Measurements from ENCODE around the gene FLNB.

FLNB gene

DNA sequence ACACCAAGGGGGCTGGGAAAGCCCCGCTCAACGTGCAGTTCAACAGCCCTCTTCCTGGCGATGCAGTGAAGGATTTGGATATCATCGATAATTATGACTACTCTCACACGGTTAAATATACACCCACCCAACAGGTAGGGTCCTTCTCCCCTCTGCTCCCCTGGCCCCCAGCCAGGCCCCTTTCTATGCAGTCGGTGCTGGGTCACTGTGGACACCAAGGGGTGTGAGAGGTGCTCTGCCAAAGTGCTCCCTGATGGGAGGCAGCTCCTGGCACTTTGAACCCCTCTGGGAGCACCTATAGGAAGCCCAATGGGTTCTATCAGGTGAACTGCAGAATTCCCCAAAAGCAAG is 103.9 kb downstream of the FLNB start:
- DNase-seq, result no peak

DNA sequence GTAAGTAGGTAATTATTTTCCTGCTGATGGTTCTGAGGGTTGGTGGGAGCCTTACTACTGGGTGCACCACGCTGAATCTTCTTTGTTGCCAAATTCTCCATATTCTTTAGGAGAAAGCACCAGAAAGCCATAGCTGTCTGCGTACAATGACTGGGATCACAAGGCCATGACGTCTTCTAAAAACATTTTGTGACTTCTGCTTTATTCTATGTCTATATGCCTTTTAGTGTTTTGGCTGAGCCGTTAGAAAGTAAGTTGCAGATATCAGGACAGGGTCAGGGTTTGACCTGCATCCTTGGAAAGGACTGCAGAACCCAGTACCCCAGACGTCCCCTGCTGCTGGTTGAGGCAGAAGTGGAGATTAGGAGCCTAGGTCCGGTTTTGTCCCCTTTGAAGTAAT is 107.0 kb downstream of the FLNB start:
- no peak for DNase-seq

DNA sequence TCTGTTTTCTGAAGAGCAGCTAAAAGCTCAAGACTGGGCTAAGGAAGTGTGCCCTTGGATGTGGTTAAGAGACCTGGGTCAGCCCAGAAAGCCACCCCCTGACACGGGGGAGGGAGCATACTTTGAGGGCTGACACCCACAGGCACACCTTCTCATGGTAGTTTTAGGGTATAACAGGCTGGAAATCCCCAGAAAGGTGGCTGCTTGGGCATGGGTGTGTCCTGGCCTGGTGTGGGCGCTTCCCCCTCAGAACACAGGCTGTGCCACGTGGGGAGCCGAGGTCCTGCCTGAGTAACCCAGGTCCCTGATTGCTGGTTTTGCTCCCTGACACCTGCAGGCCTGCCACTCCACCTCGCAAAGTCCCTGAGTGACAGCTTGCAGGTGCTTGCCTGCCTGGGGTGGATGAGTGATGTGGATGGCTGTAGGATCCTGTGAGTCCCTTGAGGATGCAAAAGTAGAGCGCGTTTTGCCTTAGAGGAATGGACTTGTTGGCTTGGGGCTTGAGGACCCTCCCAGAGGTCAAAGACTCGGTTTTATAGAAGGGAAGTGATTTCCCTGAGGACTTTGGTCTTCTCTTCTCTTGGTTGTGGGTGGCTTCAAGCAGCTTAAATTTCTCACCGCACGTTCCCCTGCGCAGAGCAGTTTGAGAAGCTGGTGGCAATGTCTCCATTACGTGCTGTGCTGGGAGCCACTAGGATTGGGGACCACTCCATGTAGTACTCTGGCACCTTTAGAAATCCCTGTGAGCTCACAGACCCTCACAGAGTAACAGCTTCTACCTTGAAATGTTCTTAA is 108.1 kb downstream of the FLNB start:
- DNase-seq, result peak; percentile 42

DNA sequence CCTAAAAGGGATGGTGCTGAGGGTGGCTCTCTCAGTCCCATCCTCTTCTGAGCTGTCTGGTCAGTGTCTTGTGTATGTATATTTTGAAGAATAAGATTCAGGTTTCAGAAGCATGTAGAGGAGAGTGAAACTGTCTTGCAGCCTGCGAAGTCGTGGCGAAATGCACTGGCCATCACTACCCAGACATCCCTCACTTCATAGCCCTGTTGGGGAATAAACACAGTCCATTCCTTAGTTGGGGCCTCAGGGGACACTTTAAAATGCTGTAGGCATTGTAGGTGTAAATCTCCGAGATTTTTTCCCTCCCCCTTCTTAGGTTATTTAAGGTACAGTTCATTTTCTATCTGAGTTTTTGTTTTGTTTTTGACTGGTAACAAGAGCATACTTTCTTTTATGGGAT is 108.8 kb downstream of the FLNB start:
- no peak for DNase-seq

DNA sequence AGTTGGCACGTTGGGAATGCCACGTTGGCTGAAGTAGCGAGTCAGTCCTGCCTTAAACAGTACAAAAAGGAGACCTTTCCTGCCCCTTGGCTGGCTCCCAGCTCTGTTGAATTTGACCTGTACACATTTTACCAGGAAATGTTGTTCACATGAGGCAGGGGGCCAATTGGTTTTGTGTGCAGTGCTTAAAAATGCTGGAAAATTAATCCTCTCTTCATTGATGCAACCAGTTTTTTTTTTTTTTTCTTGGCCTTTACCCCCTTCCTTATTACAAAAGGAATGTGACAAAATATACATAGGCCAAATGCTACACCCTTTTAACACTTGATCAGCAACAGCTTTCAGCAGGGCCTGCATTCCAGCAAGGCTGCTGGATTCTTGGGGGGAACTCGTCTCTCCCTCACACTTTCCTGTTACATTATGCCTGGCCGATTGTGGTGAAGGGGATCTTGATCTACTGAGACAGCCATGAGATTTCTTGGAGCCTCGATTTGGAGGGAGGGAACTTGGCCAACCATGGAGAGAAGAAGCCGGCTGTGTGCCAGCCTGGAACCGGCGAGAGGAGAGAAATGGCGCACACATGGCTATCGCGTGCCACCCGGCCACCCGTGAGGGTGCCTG is 109.4 kb downstream of the FLNB start:
- DNase-seq, result no peak

DNA sequence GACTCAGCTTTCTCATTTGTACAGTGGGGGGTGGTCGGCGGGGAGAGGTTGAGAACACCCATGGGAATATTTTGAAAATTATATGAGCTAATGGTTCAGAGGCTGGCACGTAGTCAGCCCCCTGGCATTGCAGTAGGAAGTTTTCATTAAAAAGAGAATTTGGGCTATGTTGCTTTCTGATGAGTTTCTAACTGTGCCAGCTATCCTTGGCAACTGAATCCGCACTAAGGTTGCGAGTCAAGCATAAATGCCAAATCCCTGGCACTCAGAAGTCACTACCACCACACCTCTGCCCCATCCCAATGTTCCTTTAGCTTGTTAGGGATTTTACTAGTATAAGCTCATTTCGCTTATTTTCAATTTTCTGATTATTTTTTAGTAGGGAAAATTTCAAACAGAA is 111.0 kb downstream of the FLNB start:
- DNase-seq, result no peak

DNA sequence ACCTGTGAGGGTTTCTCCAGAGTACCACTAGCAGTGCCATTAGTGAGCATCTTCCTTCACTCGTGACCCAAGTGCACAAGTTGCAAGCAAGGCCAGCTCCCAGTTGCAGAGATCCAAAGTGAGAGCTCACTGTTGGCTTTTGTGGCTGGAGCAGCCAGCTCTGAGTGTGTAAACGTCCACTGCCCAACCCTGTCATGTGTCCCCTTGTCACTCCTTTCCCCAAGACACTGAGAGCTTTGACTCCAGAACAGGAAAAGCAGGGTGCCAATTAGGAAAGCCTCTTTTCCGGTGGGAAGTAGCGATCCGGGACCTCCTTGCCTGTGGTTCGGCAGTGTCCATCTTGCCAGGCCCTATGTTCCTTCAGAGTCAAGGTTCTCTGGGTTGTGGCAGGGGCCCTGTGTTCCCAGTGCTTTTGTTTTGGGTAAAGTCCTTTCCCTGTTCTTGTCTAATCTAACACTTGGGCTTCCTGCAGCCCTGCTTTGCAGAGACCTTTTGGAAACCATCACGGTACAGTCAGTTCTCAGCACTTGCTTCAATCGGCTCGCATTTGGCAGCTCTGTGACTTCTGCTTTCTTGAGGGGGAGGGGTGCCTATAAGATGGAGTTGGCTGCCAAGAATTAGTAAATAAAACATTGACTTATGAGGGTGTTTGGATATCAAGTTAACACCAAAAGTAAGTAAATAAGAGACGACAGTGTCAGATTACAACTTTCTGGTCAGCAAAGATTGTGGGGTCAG is 112.0 kb downstream of the FLNB start:
- DNase-seq, result no peak

DNA sequence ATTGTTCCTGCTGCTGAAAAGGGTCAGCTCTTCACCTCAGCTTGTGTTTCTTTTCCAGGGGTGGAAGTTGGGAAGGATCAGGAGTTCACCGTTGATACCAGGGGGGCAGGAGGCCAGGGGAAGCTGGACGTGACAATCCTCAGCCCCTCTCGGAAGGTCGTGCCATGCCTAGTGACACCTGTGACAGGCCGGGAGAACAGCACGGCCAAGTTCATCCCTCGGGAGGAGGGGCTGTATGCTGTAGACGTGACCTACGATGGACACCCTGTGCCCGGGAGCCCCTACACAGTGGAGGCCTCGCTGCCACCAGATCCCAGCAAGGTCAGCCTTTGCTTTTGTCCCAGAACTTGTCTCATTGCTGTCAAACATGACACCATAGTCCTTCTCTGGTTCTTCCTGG is 113.0 kb downstream of the FLNB start:
- no peak for DNase-seq

DNA sequence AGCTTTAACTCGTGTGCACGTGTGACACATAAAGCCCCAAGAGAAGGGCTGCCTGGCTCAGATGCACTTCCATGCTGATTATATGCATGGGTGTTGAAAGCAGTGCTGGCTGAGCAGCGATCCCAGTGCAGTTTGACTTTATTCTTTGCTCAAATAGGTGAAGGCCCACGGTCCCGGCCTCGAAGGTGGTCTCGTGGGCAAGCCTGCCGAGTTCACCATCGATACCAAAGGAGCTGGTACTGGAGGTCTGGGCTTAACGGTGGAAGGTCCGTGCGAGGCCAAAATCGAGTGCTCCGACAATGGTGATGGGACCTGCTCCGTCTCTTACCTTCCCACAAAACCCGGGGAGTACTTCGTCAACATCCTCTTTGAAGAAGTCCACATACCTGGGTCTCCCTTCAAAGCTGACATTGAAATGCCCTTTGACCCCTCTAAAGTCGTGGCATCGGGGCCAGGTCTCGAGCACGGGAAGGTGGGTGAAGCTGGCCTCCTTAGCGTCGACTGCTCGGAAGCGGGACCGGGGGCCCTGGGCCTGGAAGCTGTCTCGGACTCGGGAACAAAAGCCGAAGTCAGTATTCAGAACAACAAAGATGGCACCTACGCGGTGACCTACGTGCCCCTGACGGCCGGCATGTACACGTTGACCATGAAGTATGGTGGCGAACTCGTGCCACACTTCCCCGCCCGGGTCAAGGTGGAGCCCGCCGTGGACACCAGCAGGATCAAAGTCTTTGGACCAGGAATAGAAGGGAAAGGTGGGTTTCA is 114.9 kb downstream of the FLNB start:
- DNase-seq, result no peak

DNA sequence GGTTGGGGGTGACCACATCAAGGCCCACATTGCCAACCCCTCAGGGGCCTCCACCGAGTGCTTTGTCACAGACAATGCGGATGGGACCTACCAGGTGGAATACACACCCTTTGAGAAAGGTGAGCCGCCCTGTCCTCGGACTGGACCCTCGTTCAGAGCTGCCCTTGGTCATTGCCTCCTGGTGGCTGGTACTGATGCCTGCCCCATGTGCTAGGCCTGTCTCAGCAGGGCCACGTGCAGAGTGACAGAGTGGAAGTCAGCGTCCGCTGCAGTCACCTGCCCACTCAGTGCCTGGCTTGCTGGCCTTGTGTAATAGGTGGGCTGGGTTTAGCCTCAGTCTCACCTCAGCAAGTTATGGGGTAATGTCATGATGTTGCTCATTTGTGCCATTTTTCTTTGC is 116.2 kb downstream of the FLNB start:
- no peak for DNase-seq

DNA sequence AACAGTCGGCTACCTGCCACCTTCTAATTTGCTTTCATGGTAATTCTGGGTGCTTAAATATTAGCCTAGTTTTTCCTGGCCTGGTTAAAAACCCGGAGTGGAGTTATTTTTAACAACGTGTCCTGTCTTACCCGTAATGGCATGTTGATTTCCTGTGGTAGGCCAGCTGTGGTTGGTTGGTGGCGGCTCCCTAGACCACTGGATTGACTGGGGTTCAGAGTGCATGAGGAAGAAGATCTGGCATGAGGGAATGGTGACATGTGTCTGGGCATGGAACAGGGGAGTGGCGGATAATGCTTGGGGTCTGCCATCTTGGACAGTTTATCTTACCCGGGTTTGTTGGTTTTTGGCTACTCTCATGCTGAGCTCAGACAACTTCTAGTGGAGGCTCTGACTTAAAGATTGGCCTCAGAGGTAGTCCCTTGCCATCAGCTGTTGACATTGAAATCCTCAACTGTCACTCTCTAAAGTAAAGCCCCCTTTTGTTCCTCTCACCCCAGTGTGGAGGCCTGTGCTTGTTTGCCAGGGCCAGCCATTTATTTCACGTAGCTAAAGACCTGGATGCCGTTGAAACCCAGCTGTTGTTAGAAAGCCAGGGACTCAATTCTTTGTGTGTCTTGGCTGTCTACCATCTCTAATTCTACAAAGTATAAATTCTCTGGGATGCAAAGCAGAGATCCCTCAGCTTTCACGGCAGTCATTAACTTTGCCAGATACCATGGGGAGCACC is 121.0 kb downstream of the FLNB start:
- no peak for DNase-seq

DNA sequence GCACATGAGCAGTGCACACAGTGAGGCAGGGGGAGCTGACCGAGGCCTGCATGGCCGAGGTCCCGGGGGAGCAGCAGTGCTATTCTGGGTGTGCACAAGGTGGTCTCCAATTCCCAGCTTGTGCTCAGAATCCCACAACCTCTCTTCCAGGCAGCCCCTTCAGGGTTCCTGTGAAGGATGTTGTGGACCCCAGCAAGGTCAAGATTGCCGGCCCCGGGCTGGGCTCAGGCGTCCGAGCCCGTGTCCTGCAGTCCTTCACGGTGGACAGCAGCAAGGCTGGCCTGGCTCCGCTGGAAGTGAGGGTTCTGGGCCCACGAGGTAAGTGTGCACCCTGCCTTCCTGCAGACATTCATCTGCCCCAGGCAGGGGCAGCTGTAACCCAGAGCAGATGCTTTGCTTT is 122.4 kb downstream of the FLNB start:
- DNase-seq, result no peak

DNA sequence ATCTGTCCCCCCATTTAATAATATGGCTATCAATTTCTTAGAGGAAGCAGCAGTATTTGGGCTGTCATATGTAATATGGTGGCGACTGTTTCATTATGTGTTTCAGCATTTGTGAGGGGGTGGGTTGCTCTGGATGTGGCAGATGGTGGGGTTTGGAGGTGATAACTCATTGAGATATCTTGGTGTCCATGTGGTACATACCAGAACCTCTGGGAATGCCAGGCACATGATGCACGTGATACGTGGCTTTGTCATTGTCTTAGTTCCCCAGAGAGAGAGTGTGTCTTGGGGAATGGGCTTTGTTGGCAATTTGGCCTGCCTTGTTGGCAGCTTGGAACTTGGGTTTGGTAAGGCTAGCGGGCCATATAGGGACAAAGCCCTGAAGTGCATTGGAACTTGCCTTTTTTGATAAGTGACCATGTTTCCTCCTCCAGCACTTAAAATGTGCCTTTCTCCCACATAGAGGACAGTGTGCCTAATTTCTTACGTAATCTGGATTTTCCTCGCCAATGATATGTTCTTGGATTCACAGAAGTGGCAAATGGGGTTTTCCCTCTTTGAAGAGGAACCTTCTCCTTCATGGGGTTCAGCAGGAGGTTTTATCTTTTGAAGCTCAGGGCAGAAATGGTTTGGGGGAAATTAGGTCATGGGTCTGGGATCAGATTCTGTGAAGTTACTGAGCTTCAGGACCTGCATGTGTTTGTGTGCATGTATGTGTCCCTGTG is 123.0 kb downstream of the FLNB start:
- no peak for DNase-seq

DNA sequence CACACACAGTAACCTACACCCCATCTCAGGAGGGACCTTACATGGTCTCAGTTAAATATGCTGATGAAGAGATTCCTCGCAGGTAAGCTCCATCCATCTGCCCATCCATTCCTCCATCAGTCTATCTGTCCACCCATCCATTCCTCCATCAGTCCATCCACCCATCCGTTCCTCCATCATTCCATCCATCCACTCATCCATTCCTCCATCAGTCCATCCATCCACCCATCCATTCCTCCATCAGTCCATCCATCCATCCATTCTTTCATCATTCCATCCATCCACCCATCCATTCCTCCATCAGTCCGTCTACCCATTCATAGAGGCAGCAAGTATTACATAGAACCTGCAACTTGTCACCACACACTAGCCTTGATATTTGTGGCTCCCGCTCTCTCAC is 124.6 kb downstream of the FLNB start:
- DNase-seq, result no peak

DNA sequence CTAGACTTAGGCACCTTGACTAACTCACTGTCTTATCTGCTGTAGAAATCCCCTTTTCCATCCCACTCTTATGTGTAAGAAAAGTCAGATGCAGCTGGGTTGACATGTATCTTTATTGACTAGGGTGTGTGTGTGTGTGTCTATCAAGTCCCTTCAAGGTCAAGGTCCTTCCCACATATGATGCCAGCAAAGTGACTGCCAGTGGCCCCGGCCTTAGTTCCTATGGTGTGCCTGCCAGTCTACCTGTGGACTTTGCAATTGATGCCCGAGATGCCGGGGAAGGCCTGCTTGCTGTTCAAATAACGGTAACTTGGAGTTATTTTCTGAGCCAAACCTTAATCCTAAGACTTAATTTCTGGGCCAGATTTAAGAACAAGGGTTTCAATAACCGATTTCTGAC is 126.2 kb downstream of the FLNB start:
- no peak for DNase-seq

DNA sequence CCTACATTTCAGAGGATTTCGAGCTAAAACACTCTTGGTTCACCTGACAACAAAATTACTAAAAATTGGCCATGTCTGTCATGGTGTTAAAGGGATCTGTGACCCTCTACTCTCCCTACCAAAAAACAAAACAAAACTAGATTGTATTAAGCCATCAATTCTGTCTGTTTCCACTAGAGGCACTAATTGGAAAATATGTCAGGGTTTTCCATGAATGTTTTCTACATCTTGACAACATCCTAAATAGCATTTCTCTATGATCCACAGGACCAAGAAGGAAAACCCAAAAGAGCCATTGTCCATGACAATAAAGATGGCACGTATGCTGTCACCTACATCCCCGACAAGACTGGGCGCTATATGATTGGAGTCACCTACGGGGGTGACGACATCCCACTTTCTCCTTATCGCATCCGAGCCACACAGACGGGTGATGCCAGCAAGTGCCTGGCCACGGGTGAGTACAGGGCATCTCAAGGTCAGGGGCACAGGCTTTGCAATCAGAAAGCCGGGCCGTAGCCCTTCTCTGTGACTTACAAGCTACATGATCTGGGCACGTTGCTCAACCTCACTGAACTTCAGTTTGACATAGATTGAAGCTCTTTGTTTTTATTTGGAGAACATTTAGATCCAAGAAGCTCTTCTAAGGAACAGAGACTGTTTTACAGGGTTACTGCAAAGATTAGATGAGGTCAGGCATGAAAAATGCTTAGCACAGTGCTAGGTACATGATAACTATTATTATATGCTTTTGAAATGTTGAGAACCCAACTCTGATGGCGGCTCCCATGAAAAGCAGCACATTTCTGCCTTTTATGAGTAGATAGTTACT is 127.7 kb downstream of the FLNB start:
- no peak for DNase-seq

DNA sequence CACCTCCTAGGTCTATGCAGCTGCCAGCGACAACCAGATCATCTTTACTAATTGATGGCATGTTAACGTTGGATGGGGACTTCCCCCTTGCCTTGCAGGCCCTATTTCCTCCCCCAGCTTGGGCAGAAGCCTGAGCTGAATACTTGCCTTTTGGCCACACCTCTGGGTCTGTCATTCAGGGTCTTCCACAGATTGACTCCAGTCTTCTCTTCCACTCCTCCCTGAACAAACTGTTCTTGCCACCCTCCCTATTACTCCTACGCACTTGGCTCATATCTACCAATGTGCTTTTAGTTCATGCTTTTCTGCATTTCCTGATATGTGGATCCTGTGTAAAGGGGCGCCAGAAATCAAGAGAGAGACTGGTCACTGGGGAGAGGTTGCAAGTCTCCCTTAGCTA is 129.1 kb downstream of the FLNB start:
- DNase-seq, result no peak

DNA sequence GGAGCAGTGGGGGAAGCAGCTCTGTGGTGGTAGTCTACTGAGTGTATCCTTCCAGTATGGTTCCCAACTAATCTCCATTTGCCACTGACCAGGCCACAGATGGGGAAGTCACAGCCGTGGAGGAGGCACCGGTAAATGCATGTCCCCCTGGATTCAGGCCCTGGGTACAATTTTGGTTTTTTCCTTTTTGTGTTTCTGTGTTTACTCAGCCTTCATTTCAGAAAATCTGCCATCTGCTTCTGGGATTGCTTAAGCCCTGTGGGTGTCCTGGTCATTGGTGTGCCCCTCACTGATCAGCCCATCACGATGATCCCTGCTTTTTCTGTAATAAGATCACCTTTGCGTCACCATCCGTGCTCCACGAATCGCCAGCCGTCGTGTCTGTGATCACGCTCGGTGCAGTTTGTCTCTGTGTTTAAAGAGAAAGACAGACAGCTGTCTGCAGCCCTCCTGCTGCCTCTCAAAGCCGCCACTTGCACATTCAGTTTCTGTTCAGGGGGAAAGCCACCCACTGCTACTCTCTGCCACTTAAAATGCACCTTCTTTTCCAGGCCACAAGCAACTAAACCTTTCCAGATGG is 133.6 kb downstream of the FLNB start:
- DNase-seq, result no peak

DNA sequence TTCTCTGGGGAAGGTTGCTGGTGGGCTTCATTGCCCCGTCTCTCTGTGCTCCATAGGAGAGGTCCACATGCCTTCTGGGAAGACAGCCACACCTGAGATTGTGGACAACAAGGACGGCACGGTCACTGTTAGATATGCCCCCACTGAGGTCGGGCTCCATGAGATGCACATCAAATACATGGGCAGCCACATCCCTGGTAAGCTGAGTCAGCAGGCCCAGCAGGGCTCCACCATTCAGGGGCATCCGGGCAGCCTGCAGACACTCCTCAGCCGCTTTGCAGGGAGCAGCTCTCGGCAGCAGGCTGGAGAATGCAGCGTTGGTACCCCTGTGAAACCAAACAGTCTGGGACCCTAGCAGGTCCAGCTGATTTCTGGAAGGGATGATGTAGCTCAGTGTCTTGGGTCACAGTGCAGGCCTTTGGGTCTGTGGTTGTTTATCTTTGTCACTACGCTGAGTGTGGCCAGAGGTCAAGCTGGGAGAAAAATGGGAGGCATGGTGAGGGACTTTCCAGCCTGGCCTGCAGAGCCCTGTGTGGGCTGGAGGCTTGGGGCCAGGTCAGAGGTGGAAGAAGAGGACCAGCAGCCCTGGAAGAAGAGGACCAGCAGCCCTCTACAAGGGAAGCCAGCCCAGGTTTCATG is 135.3 kb downstream of the FLNB start:
- no peak for DNase-seq
